Skin of body (tissue), 2 donors: Measurements from ENCODE around the gene LEPROT. TPM values are rescaled to one million over a fixed set of nuclear protein-coding genes. Genes with fewer than 3 reads are reported as not detected.
A peak's percentile ranks its signal among the peaks of the same experiment; 100 is the strongest.
"Not testable (repeated sequence)": the region's sequence is repeated elsewhere in the genome, so short reads cannot be mapped to it uniquely, and the experiment has no call there.

Source experiments
- DNase-seq: peaks from one replicate; lab custom pipeline; 2025; lab: John Stamatoyannopoulos, UW
- total RNA-seq: library from RNA; depleted of rRNA; stranded (reverse); fragments of >200 nt; gene quantifications from one replicate; pipeline ENCODE4 v1.2.3, GENCODE V29; 2014

Gene LEPROT
- total RNA-seq, 1 donor from 2014 or later, result 45.6 TPM

- DNase-seq, result no peak
Measured at GRCh38 chr1:65437616-65438015, 17.1 kb downstream of the LEPROT start.

- DNase-seq, result no peak
Measured at GRCh38 chr1:65440322-65440900, 19.9 kb downstream of the LEPROT start.

DNA sequence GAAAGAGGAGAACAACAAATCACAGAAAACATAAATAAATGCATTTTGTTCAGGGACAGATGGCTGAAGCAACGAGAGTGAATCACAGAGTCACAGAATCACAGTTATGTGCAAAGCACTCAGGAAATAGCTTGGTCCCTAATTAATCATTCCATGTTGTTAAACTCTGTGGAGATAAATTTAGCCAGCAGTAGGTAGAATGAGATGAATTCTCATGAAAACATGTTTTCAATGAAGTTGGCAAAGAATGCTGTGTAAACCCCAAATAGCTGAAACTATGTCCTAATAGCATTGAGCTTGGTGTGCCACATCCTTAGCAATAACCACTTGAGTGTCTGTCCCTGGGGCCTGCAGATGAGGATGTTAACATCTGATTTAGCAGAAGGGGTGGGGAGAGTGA is 20.4 kb downstream of the LEPROT start:
- DNase-seq, result no peak

GRCh38 chr1:65441464-65441863 is 21.0 kb downstream of the LEPROT start:
- no peak for DNase-seq

DNA sequence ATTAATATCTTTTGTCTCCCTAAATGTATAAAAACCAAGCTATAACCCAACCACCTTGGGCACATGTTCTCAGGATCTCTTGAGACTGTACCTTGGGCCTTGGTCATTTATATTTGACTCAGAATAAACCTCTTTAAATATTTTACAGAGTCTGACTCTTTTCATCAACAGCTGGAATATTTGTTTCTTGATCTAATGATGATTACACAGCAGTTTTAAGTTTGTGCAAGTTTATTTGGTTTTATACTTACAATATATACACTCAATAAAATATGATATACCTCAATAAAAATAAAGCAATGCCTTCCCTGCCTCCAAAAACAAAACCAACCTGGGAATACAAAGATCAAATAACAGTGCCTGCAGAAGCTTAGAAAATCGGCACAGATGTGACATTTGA is 22.0 kb downstream of the LEPROT start:
- no peak for DNase-seq

GRCh38 chr1:65443647-65444046 is 23.2 kb downstream of the LEPROT start:
- no peak for DNase-seq

DNA sequence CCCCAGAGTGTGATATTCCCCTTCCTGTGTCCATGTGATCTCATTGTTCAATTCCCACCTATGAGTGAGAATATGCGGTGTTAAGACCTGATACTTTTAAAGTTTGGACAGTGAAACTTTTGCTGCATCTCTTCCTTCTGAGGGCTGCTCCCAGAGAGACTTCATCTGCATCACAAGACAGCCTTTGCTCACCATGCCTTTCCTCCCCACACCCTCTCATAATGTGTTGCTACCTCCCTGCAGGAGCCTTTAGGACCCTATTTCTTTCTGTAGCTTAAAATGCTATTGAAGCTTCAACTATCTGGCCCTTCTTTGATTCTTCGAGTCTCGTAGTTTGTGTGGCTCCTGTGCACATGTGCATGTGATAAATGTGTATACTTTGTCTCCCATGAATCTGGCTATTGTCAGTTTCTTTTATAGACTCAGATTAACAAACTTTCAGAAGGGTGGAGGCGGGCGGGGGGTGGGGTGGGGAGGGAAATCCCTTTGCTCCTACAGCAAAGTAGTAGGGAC is 23.7 kb downstream of the LEPROT start:
- DNase-seq, result no peak

GRCh38 chr1:65445837-65446236 is 25.4 kb downstream of the LEPROT start:
- DNase-seq, result no peak

DNA sequence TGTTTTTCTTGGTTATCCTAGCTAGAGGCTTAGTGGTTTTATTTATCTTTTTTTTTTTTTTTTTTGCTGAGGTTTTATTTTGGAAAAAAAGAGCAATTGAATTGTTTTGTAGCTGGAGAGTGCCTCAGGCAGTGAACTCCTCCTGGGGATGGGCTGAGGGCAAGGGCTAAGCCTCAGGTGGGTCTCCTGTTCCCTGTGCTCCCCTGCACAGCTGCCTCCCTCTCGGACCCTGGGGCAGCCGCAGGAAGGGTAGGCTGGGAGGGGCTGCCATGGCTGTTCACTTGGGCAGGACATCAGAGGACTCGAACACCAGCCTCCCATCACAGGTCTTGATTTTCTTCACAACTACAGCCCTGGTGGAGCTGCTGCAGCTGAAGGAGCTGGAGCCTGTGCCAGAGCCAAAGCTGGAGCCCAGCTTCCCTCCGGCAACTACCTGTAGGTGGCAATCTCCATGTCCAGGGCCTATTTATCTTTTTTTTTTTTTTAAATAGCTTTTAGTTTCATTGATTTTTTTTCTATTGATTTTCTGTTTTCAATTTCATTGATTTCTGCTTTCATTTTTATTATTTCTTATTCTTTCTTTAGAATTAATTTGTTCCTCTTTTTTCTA is 28.9 kb downstream of the LEPROT start:
- DNase-seq, result no peak

- DNase-seq, result not testable (repeated sequence)
Measured at GRCh38 chr1:65455678-65456077, 35.2 kb downstream of the LEPROT start.

DNA sequence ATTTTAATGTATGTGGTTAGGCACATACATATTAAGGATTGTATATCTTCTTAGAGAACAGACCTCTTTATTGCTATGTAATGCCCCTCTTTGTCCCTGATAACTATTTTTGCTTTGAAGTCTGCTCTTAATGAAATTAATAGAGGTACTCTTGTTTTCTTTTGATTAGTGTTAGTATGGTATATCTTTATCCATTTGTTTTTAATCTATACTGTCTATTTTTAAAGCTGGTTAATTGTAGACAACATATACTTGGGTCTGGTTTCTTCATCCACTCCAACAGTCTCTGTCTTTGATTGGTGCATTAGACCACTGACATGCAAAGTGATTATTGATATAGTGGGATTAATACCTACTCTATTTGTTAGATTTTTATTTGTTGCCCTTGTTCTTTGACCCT is 36.0 kb downstream of the LEPROT start:
- no peak for DNase-seq

- DNase-seq, result no peak
Measured at GRCh38 chr1:65457868-65458267, 37.4 kb downstream of the LEPROT start.

- DNase-seq, result no peak
Measured at GRCh38 chr1:65458730-65459396, 38.4 kb downstream of the LEPROT start.

DNA sequence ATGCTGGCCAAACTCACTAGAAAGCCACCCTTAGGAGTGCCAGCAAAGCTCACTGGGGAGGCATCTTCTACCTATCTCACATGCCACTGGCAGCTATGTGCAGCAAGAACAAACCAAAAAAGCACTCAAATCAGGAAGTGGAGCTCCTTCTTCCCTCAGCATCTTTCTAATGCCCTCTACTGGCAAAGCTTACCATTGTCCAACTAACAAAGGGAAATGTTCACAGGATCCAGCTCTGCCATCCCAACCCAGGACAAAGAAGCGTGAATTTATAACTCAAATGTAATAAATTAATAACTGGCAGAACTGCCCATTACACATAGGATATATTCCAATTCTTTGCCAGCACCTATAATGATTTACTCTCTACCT is 38.9 kb downstream of the LEPROT start:
- no peak for DNase-seq

GRCh38 chr1:65465837-65466236 is 45.4 kb downstream of the LEPROT start:
- DNase-seq, result not testable (repeated sequence)

- DNase-seq, result no peak
Measured at GRCh38 chr1:65467536-65467935, 47.1 kb downstream of the LEPROT start.

DNA sequence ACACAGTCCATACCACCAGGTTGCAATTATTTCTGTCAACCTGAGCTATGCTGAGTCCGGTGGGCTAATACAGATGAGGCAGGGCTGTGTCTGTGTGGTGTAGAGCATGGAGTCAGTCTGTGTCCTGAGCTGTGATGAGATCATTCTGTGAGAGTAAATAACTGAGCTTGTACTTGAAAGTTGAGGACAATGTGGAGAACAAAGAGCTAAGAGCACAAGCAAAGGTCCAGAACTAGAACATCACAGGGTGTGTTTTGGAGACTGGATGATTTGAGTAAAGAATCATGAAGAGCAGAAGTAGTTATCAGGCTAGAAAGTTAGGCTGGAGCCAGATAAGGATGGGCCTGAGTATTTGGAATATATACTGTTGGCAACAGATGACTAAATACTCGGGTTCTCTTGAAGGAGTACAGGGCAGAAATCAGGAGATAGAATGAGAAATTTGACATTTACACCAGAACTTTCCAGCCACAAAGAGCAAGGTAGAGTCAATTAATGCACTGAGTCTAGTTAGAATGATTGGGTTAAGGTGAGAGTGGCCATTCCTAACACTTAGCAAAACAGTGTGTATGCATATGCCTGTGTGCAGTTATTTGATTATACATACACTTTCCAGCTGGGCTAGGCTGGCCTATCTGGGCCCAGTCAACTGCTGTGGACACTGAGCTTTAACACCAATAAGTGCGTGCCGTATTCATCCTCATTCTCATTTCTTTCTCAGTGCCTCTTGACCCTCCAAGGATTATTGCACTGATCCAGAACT is 48.8 kb downstream of the LEPROT start:
- DNase-seq, result no peak

DNA sequence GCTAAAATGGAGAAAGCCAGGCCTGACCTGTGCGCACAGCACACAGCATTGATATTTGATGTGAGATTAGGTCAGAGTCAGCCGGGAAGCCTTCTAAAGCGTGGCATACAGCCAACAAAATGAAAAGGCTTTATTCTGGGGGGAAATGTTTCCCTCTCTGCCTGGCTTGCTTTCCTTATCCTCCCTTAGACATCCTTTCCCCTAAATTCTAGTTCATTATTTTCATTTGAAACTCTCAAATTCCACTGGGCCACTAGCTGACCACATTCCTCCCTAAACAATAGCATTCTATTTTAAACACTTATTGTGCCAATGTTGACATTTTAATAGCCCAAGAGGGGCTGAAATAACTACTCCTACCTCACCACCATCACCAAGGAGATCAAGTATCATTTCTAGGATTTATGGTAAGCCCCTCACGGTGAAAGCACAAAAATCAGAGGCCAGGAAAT is 49.4 kb downstream of the LEPROT start:
- DNase-seq, result peak; percentile 72

GRCh38 chr1:65470766-65471165 is 50.3 kb downstream of the LEPROT start:
- DNase-seq, result no peak

- peak; percentile 89 for DNase-seq
Measured at GRCh38 chr1:65471213-65471833, 50.9 kb downstream of the LEPROT start.

- DNase-seq, result peak; percentile 89
Measured at GRCh38 chr1:65471861-65472332, 51.4 kb downstream of the LEPROT start.
